ENCODE measurements around the gene FILIP1L.

The FILIP1L gene

DNA sequence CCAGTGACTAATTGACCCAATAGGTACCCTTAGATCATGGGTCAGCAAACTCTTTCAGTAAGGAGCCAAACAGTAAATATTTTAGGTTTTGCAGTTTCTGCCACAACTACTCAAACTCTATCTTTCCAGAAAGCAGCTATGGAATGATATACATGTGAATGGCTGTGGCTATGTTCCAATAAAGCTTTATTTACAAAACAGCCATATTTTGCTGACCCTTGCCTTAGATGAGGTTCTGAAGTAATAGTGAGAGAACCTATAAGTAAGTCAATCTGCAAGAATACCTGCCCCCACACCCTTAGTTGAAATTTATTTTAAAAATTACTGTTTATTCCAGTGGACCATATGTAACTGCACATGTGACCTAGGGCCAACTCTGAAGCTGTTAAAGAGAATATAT lies 162.6 kb downstream of the FILIP1L start:
- no peak overlapping the region for H3K4me2 ChIP-seq (ENCODE audit: insufficient read depth, low read length)
- no peaks in the 10 kb centered on the region for H3K4me1 ChIP-seq (ENCODE audit: insufficient read depth, low read length)
- no peaks in the 10 kb centered on the region for H3K27me3 ChIP-seq (ENCODE audit: insufficient read depth, low read length, poor library complexity)
- H3K9me3 ChIP-seq (ENCODE audit: insufficient read depth, low read length, severe bottlenecking) = no peaks in the 10 kb centered on the region
- no peak overlapping the region for H2AFZ ChIP-seq (ENCODE audit: low read depth, low read length)
- H3K79me2 ChIP-seq (ENCODE audit: insufficient read depth, low read length) = no peaks in the 10 kb centered on the region
- TF ChIP-seq, protein P1, sequence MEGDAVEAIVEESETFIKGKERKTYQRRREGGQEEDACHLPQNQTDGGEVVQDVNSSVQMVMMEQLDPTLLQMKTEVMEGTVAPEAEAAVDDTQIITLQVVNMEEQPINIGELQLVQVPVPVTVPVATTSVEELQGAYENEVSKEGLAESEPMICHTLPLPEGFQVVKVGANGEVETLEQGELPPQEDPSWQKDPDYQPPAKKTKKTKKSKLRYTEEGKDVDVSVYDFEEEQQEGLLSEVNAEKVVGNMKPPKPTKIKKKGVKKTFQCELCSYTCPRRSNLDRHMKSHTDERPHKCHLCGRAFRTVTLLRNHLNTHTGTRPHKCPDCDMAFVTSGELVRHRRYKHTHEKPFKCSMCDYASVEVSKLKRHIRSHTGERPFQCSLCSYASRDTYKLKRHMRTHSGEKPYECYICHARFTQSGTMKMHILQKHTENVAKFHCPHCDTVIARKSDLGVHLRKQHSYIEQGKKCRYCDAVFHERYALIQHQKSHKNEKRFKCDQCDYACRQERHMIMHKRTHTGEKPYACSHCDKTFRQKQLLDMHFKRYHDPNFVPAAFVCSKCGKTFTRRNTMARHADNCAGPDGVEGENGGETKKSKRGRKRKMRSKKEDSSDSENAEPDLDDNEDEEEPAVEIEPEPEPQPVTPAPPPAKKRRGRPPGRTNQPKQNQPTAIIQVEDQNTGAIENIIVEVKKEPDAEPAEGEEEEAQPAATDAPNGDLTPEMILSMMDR (IDR thresholded peaks at IDR 0.05; ENCODE audit: borderline replicate concordance, extremely low read depth, low read length, poor library complexity, severe bottlenecking) = no peak
- TF ChIP-seq EZH2 (IDR thresholded peaks at IDR 0.05; ENCODE audit: borderline replicate concordance, low read depth, low read length, severe bottlenecking) = no peak
- no peak overlapping the region for H3K4me3 ChIP-seq (ENCODE audit: low read depth in 1 of 2, low read length in 2 of 2)
- H4K20me1 ChIP-seq (ENCODE audit: insufficient read depth, low read length) = peaks cover 5% of the 10 kb centered on the region; the same call in 1 of the 2 replicates
- no peak overlapping the region for H3K9ac ChIP-seq (ENCODE audit: low read depth, low read length)
- H3K27ac ChIP-seq (ENCODE audit: low read length) = no peak overlapping the region
- ATAC-seq (ENCODE audit: insufficient read depth, low read depth) (no peak), DNase-seq (no peak)
- H3K36me3 ChIP-seq (ENCODE audit: insufficient read depth, low read length) = no peaks in the 10 kb centered on the region

DNA sequence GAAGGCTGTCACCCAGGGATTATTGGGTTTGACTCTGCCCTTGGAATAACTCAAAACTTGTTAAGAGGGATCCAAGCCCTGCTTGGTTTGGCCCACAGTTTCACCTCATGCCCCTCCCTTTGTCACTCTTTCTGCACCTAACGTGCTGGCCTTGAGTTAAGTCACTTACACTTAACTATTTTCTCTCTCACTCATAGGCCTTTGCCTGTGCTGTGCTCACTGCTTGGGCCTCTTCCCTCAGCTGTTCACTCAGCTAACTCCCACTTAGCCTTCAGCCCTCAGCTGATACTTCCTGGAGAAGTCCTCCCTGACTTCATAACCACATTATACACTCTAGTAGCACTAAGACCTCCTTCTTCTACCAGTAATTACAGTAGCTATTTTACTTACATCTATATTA lies 163.4 kb downstream of the FILIP1L start:
- H2AFZ ChIP-seq (ENCODE audit: low read depth, low read length) = no peak overlapping the region
- no peak overlapping the region for H3K4me2 ChIP-seq (ENCODE audit: insufficient read depth, low read length)
- no peaks in the 10 kb centered on the region for H3K4me1 ChIP-seq (ENCODE audit: insufficient read depth, low read length)

GRCh38 chr3:99949956-99950670 lies 164.2 kb downstream of the FILIP1L start:
- Histone ChIP-seq H3K4me1 (ENCODE audit: insufficient read depth, low read length) (no peaks in the 10 kb centered on the region), H4K20me1 (ENCODE audit: insufficient read depth, low read length) (peaks cover 9% of the 10 kb centered on the region; the same call in 1 of the 2 replicates), H3K4me3 (ENCODE audit: low read depth in 1 of 2, low read length in 2 of 2) (no peak overlapping the region), H3K27ac (ENCODE audit: low read length) (no peak overlapping the region), H2AFZ (ENCODE audit: low read depth, low read length) (no peak overlapping the region), H3K9me3 (ENCODE audit: insufficient read depth, low read length, severe bottlenecking) (no peaks in the 10 kb centered on the region), H3K9ac (ENCODE audit: low read depth, low read length) (no peak overlapping the region), H3K36me3 (ENCODE audit: insufficient read depth, low read length) (no peaks in the 10 kb centered on the region), H3K27me3 (ENCODE audit: insufficient read depth, low read length, poor library complexity) (no peaks in the 10 kb centered on the region), H3K4me2 (ENCODE audit: insufficient read depth, low read length) (no peak overlapping the region), H3K79me2 (ENCODE audit: insufficient read depth, low read length) (no peaks in the 10 kb centered on the region)
- TF ChIP-seq, protein P1 (IDR thresholded peaks at IDR 0.05; ENCODE audit: borderline replicate concordance, extremely low read depth, low read length, poor library complexity, severe bottlenecking) = no peak
- TF ChIP-seq EZH2 (IDR thresholded peaks at IDR 0.05; ENCODE audit: borderline replicate concordance, low read depth, low read length, severe bottlenecking) = no peak
- no peak for ATAC-seq (ENCODE audit: insufficient read depth, low read depth)
- no peak for DNase-seq

More for the DNA sequence above, 163.4 kb downstream of the FILIP1L start:
- no peak for DNase-seq
- H3K36me3 ChIP-seq (ENCODE audit: insufficient read depth, low read length) = no peaks in the 10 kb centered on the region
- H3K9ac ChIP-seq (ENCODE audit: low read depth, low read length) = no peak overlapping the region
- peaks cover 7% of the 10 kb centered on the region; the same call in 1 of the 2 replicates for H4K20me1 ChIP-seq (ENCODE audit: insufficient read depth, low read length)
- H3K27ac ChIP-seq (ENCODE audit: low read length) = no peak overlapping the region
- no peaks in the 10 kb centered on the region for H3K9me3 ChIP-seq (ENCODE audit: insufficient read depth, low read length, severe bottlenecking)
- peak; percentile 59 for ATAC-seq (ENCODE audit: insufficient read depth, low read depth)
- no peak for TF ChIP-seq EZH2 (IDR thresholded peaks at IDR 0.05; ENCODE audit: borderline replicate concordance, low read depth, low read length, severe bottlenecking)
- H3K27me3 ChIP-seq (ENCODE audit: insufficient read depth, low read length, poor library complexity) = no peaks in the 10 kb centered on the region
- no peak overlapping the region for H3K4me3 ChIP-seq (ENCODE audit: low read depth in 1 of 2, low read length in 2 of 2)
- H3K79me2 ChIP-seq (ENCODE audit: insufficient read depth, low read length) = no peaks in the 10 kb centered on the region

DNA sequence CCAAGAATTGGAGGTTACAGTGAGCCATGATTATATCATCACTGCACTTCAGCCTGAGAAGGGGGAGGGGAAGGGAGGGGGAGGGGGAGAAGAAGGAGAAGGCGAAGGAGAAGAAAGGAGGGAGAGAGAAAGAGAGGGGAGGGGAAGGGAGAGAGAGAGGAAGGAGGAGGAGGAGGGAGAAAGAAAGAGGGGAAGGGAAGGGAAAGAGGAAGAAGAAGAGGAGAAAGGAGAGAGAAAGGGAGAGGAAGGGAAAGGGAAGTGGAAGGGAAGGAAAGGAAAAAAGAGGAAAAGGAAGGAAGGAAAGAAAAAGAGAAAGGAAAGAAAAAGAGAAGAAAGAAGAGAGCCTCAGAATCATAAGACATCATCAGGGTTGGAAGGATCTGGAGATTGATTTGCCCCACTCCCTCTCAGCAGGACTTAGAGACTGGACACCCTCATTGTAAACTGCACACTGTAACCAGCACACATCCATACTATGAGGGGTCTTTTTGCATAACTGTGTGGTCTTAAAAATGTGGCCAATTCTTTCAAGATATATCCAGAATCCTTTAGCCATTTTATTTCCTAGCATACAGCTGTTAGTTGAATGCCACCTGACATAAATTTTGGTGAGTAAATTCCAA lies 165.7 kb downstream of the FILIP1L start:
- no peak overlapping the region for H3K4me2 ChIP-seq (ENCODE audit: insufficient read depth, low read length)
- H3K4me1 ChIP-seq (ENCODE audit: insufficient read depth, low read length) = no peaks in the 10 kb centered on the region
- ATAC-seq (ENCODE audit: insufficient read depth, low read depth) (no peak), DNase-seq (no peak)
- H3K79me2 ChIP-seq (ENCODE audit: insufficient read depth, low read length) = no peaks in the 10 kb centered on the region
- no peak for TF ChIP-seq EZH2 (IDR thresholded peaks at IDR 0.05; ENCODE audit: borderline replicate concordance, low read depth, low read length, severe bottlenecking)
- TF ChIP-seq, protein P1 (IDR thresholded peaks at IDR 0.05; ENCODE audit: borderline replicate concordance, extremely low read depth, low read length, poor library complexity, severe bottlenecking) = no peak
- H2AFZ ChIP-seq (ENCODE audit: low read depth, low read length) = no peak overlapping the region
- no peak overlapping the region for H3K4me3 ChIP-seq (ENCODE audit: low read depth in 1 of 2, low read length in 2 of 2)
- H3K27ac ChIP-seq (ENCODE audit: low read length) = no peak overlapping the region
- no peaks in the 10 kb centered on the region for H3K36me3 ChIP-seq (ENCODE audit: insufficient read depth, low read length)
- peaks cover 8% of the 10 kb centered on the region; the same call in 1 of the 2 replicates for H4K20me1 ChIP-seq (ENCODE audit: insufficient read depth, low read length)
- H3K9ac ChIP-seq (ENCODE audit: low read depth, low read length) = no peak overlapping the region
- no peaks in the 10 kb centered on the region for H3K27me3 ChIP-seq (ENCODE audit: insufficient read depth, low read length, poor library complexity)
- no peaks in the 10 kb centered on the region for H3K9me3 ChIP-seq (ENCODE audit: insufficient read depth, low read length, severe bottlenecking)
